K562 (cell line): Measurements from ENCODE around the gene ABR. TPM values are rescaled to one million over a fixed set of nuclear protein-coding genes. Genes with fewer than 3 reads are reported as not detected.

Source experiments
- ATAC-seq: fragments of 200-7000 bp; cut with Tn5 transposase; 3 replicates; pipeline ENCODE4 v1.9.1; 2020; ENCODE audit warnings: moderate library complexity
- BruUV-seq: library from RNA; stranded (reverse); fragments of 400-500 nt; replicated peaks from 2 replicates; lab custom pipeline; 2021; lab: Mats Ljungman, UMichigan
- CTCF ChIA-PET: fragments of 300-600 bp; formaldehyde crosslinking; extraction: SDS; loops from one replicate; lab custom pipeline; 2021; ENCODE audit warnings: low intra/inter-chr PET ratio; lab: Yijun Ruan, JAX
- POLR2A ChIA-PET: fragments of 300-600, 350-650 bp; sonication (Branson Sonifier 250); formaldehyde crosslinking; extraction: SDS; loops from one replicate; lab custom pipeline; 2021; ENCODE audit warnings: antibody characterized with exemption, inconsistent platforms; lab: Yijun Ruan, JAX
- DNase-seq, 4 experiments: peaks; one replicate each; pipeline versions ENCODE4 v3.0.0 to v3.0.0-alpha.2; 2011 to 2018; ENCODE audit warnings: low spot score in 3 of 4, mixed read lengths in 3 of 4; ENCODE audit errors: extremely low read depth in 1 of 4
- FAIRE-seq: peaks from 2 replicates; lab custom pipeline; 2011; peaks lifted over from hg19 to GRCh38; lab: Jason Lieb, UNC
- H2AFZ ChIP-seq: 2 replicates; pipeline ENCODE4 v1.6.0; 2011; ENCODE audit warnings: low read depth, low read length, control low read depth, inconsistent platforms
- H3K27ac ChIP-seq: fragments of 200-600 bp; 3 replicates; pipeline ENCODE4 v1.8.0; 2011; ENCODE audit warnings: low read depth, mild to moderate bottlenecking, control low read depth, inconsistent platforms, low read length, moderate library complexity, mixed read lengths; ENCODE audit errors: extremely low read depth
- H3K27me3 ChIP-seq, 2 experiments: fragments of 300-600 bp in 1 of 2; 2 replicates in 1 of 2; 3 replicates in 1 of 2; pipeline versions ENCODE4 v1.6.0 to v1.8.0; 2011; ENCODE audit warnings: inconsistent platforms in 2 of 2, low read length in 2 of 2, mild to moderate bottlenecking in 1 of 2, mixed read lengths in 1 of 2, moderate library complexity in 1 of 2; ENCODE audit not compliant: control insufficient read depth in 2 of 2, insufficient read depth in 2 of 2
- H3K36me3 ChIP-seq: fragments of 300-600 bp; 3 replicates; pipeline ENCODE4 v1.8.0; 2011; ENCODE audit warnings: mild to moderate bottlenecking, low read length, inconsistent platforms; ENCODE audit not compliant: control insufficient read depth, insufficient read depth
- H3K4me1 ChIP-seq, 2 experiments: fragments of 200-600 bp in 1 of 2; replicated peaks in 1 of 2; 2 replicates in 1 of 2; 3 replicates in 1 of 2; pipeline versions ENCODE4 v1.5.1 to v1.8.0; 2011; ENCODE audit warnings: inconsistent platforms in 2 of 2, low read length in 2 of 2, mild to moderate bottlenecking in 1 of 2, mixed read lengths in 1 of 2, moderate library complexity in 1 of 2; ENCODE audit not compliant: control insufficient read depth in 2 of 2, insufficient read depth in 2 of 2
- H3K4me2 ChIP-seq: 2 replicates; pipeline ENCODE4 v1.6.1; 2011; ENCODE audit warnings: low read length, control low read depth, inconsistent platforms, mixed read lengths; ENCODE audit not compliant: insufficient read depth
- H3K4me3 ChIP-seq: fragments of 200-600 bp; sonication (generic), shearing (Covaris generic); 2 replicates; pipeline ENCODE4 v1.5.1; 2016; ENCODE audit warnings: control low read depth, inconsistent platforms
- H3K79me2 ChIP-seq: fragments of 200-600 bp; 3 replicates; pipeline ENCODE4 v1.8.0; 2011; ENCODE audit warnings: low read length, inconsistent platforms; ENCODE audit not compliant: control insufficient read depth, insufficient read depth
- H3K9ac ChIP-seq, 2 experiments: 2 replicates each; pipeline versions ENCODE4 v1.6.0 to v1.6.1; 2011; ENCODE audit warnings: low read depth in 2 of 2, low read length in 2 of 2, control low read depth in 1 of 2, inconsistent platforms in 1 of 2, mild to moderate bottlenecking in 1 of 2, mixed read lengths in 1 of 2; ENCODE audit not compliant: insufficient read depth in 1 of 2
- H3K9me1 ChIP-seq: one replicate; pipeline ENCODE4 v1.6.0; 2011; ENCODE audit warnings: inconsistent platforms, mild to moderate bottlenecking, low read length, moderate library complexity; ENCODE audit not compliant: control insufficient read depth, insufficient read depth
- H3K9me3 ChIP-seq: replicated peaks from 2 replicates; pipeline ENCODE4 v1.5.1; 2011; ENCODE audit warnings: low read depth, low read length, inconsistent platforms; ENCODE audit not compliant: control insufficient read depth, insufficient read depth
- H4K20me1 ChIP-seq: replicated peaks from 2 replicates; pipeline ENCODE4 v1.6.1; 2011; ENCODE audit warnings: low read length, inconsistent platforms, mixed read lengths; ENCODE audit not compliant: control insufficient read depth, insufficient read depth
- CXXC5 ChIP-seq: fragments of 250-450 bp; sonication (Bioruptor Pico); IDR thresholded peaks from 2 replicates; pipeline ENCODE4 v1.8.0; 2022; ENCODE audit warnings: inconsistent platforms, mild to moderate bottlenecking, moderate library complexity
- DLX4 ChIP-seq: fragments of 250-450 bp; sonication (Bioruptor Pico); IDR thresholded peaks from 2 replicates; pipeline ENCODE4 v1.6.1; 2021; ENCODE audit warnings: mild to moderate bottlenecking
- KDM5B ChIP-seq: fragments of 200-600 bp; sonication (generic); IDR thresholded peaks from 2 replicates; pipeline ENCODE4 v1.6.1; 2012; ENCODE audit warnings: low read depth, mild to moderate bottlenecking, moderate library complexity, low read length, control low read depth, inconsistent platforms; ENCODE audit not compliant: insufficient replicate concordance
- NFATC3 ChIP-seq: fragments of 450-650 bp; IDR thresholded peaks from 2 replicates; pipeline ENCODE4 v1.6.1; 2017; ENCODE audit warnings: mild to moderate bottlenecking
- NFRKB ChIP-seq: fragments of 450-650 bp; IDR thresholded peaks from 2 replicates; pipeline ENCODE4 v1.6.1; 2016; ENCODE audit warnings: low read depth
- TAF7 ChIP-seq: fragments of 450-650 bp; IDR thresholded peaks from 2 replicates; pipeline ENCODE4 v1.6.1; 2016; ENCODE audit warnings: missing genetic modification characterization, missing compliant biosample characterization
- ZNF124 ChIP-seq: sonication (generic); formaldehyde crosslinking; IDR thresholded peaks from 2 replicates; pipeline ENCODE4 v1.8.1; 2022; ENCODE audit warnings: missing genetic modification reagents
- ZNF282 ChIP-seq: sonication (generic); formaldehyde crosslinking; IDR thresholded peaks from 2 replicates; pipeline ENCODE4 v1.8.1; 2023; ENCODE audit warnings: missing genetic modification reagents
- WGBS: fragments of 100-300 bp; shearing (Covaris generic); methylation state at CpG from one replicate; pipeline ENCODE4 v1.1.6; 2016; ENCODE audit warnings: low coverage, mixed read lengths; ENCODE audit not compliant: insufficient coverage; ENCODE audit errors: missing lambda C conversion rate; 5-methylcytosine and 5-hydroxymethylcytosine counted together
- in situ Hi-C: fragments of 300-500 bp; cut with MboI; formaldehyde crosslinking; loops from 4 replicates; pipeline ENCODE4 v1.15.0; 2018; ENCODE audit warnings: inconsistent platforms, mixed read lengths
- intact Hi-C: fragments of 100-400 bp; cut with micrococcal nuclease; formaldehyde crosslinking; loops from 2 replicates; pipeline ENCODE4 v1.14.2; 2022
- polyA plus RNA-seq, 8 experiments: library from polyadenylated mRNA; depleted of rRNA in 4 of 8; stranded (reverse) in 5 of 8; unstranded in 3 of 8; fragments of >200 nt; fragmentation: Nextera tagmentation in 2 of 8; fragmentation: Illumina TruSeq in 1 of 8; extraction: Ambion mirVana in 2 of 8; extraction: Trizol in 1 of 8; gene quantifications; 2 replicates each; pipeline versions ENCODE4 v1.2.1 to v1.2.3, GENCODE V29; 2011 to 2014; ENCODE audit warnings: inconsistent platforms in 1 of 8, missing spikeins in 1 of 8
- total RNA-seq, 7 experiments: library from RNA; depleted of rRNA in 6 of 7; stranded (reverse); fragments of >200 nt in 6 of 7; fragmentation: Illumina TruSeq in 2 of 7; extraction: Trizol in 2 of 7; gene quantifications; 2 replicates each; pipeline versions ENCODE4 v1.2.1 to v1.2.3, GENCODE V29; 2011 to 2021; ENCODE audit warnings: low replicate concordance in 1 of 7

ABR gene
- total and polyA plus RNA-seq, 9 of the 15 experiments (the other 6 are each of a cell fraction or from before 2014, with no cell fraction given), result 0.07 to 1.6 (median 0.37) TPM; not detected in 1

GRCh38 chr17:1177016-1177700 is 2.6 kb downstream of the ABR start:
- no TSS peak for BruUV-seq
- no peak overlapping the region for H3K27ac ChIP-seq

More at GRCh38 chr17:1177016-1177700, 2.6 kb downstream of the ABR start:
- no peak overlapping the region for H2AFZ ChIP-seq
- FAIRE-seq (no peak), ATAC-seq (no peak), DNase-seq (no peak)
- no peak overlapping the region for H3K9ac ChIP-seq
- no peaks in the 10 kb centered on the region; the same call in none of the 2 replicates for H4K20me1 ChIP-seq
- peaks cover 0 to 18% of the 10 kb centered on the region in 2 experiments; a peak in 2 of 5 replicates for H3K4me1 ChIP-seq
- H3K4me3 ChIP-seq, result no peak overlapping the region
- 15% methylated on average over 8 of the region's 9 CpGs for whole genome bisulfite sequencing
- no peaks in the 10 kb centered on the region for H3K9me3 ChIP-seq
- no peaks in the 10 kb centered on the region for H3K36me3 ChIP-seq
- TF ChIP-seq CXXC5 (CRISPR knock-in tag) (no peak), NFRKB (no peak), ZNF282 (CRISPR knock-in tag) (no peak), TAF7 (tag) (no peak), ZNF124 (CRISPR knock-in tag) (no peak), DLX4 (CRISPR knock-in tag) (no peak), NFATC3 (no peak), KDM5B (no peak)
- ChIA-PET POLR2A (no interaction called here), CTCF (no interaction called here)
- no peaks in the 10 kb centered on the region for H3K9me1 ChIP-seq
- in situ Hi-C loops, result no loop called here
- no peak overlapping the region for H3K4me2 ChIP-seq
- peaks cover 10 to 44% of the 10 kb centered on the region in 2 experiments; a peak in 3 of 5 replicates for H3K27me3 ChIP-seq
- intact Hi-C loops, result no loop called here
- H3K79me2 ChIP-seq, result no peaks in the 10 kb centered on the region
